ENCODE measurements around the gene SLC6A9. TPM values are rescaled to one million over a fixed set of nuclear protein-coding genes. Genes with fewer than 3 reads are reported as not detected.
A peak's percentile ranks its signal among the peaks of the same experiment; 100 is the strongest.

SLC6A9 gene
- total RNA-seq, 1 donor from 2014 or later, result 29.4 TPM

GRCh38 chr1:43985984-43986595 lies 45.2 kb downstream of the SLC6A9 start:
- peak overlapping the region; percentile 50 for H3K27ac Mint-ChIP-seq
- H3K4me3 Mint-ChIP-seq (ENCODE audit: low read depth), result no peak overlapping the region
- peaks cover 24% of the 10 kb centered on the region for H3K4me1 Mint-ChIP-seq (ENCODE audit: low read depth)
- no peak for DNase-seq (ENCODE audit: low spot score, unreplicated experiment)
- peaks cover 16% of the 10 kb centered on the region for H3K36me3 Mint-ChIP-seq (ENCODE audit: insufficient read depth)
- TF ChIP-seq CTCF (IDR thresholded peaks at IDR 0.05; ENCODE audit: unreplicated experiment), result no peak
- H3K27me3 Mint-ChIP-seq, result no peaks in the 10 kb centered on the region
- no peaks in the 10 kb centered on the region for H3K9me3 Mint-ChIP-seq (ENCODE audit: low read depth)

- Mint-ChIP-seq H3K9me3 (ENCODE audit: low read depth) (no peaks in the 10 kb centered on the region), H3K27me3 (no peaks in the 10 kb centered on the region), H3K36me3 (ENCODE audit: insufficient read depth) (peaks cover 16% of the 10 kb centered on the region), H3K4me1 (ENCODE audit: low read depth) (peaks cover 29% of the 10 kb centered on the region), H3K27ac (no peak overlapping the region), H3K4me3 (ENCODE audit: low read depth) (no peak overlapping the region)
- TF ChIP-seq CTCF (IDR thresholded peaks at IDR 0.05; ENCODE audit: unreplicated experiment), result no peak
- DNase-seq (ENCODE audit: low spot score, unreplicated experiment), result no peak
These were observed 46.4 kb downstream of the SLC6A9 start for GRCh38 chr1:43984855-43985254.

- H3K4me3 Mint-ChIP-seq (ENCODE audit: low read depth), result no peak overlapping the region
- peaks cover 16% of the 10 kb centered on the region for H3K36me3 Mint-ChIP-seq (ENCODE audit: insufficient read depth)
These were observed 47.9 kb downstream of the SLC6A9 start for GRCh38 chr1:43983253-43983899.

GRCh38 chr1:43982808-43983207 lies 48.5 kb downstream of the SLC6A9 start:
- H3K27me3 Mint-ChIP-seq, result no peaks in the 10 kb centered on the region
- no peak for DNase-seq (ENCODE audit: low spot score, unreplicated experiment)
- no peak overlapping the region for H3K4me3 Mint-ChIP-seq (ENCODE audit: low read depth)
- H3K9me3 Mint-ChIP-seq (ENCODE audit: low read depth), result no peaks in the 10 kb centered on the region
- H3K27ac Mint-ChIP-seq, result no peak overlapping the region
- no peak for TF ChIP-seq CTCF (IDR thresholded peaks at IDR 0.05; ENCODE audit: unreplicated experiment)
- H3K4me1 Mint-ChIP-seq (ENCODE audit: low read depth), result peaks cover 37% of the 10 kb centered on the region
- peaks cover 17% of the 10 kb centered on the region for H3K36me3 Mint-ChIP-seq (ENCODE audit: insufficient read depth)

More at GRCh38 chr1:43983253-43983899, 47.9 kb downstream of the SLC6A9 start:
- Mint-ChIP-seq H3K27ac (peak overlapping the region; percentile 49), H3K9me3 (ENCODE audit: low read depth) (no peaks in the 10 kb centered on the region), H3K27me3 (no peaks in the 10 kb centered on the region), H3K4me1 (ENCODE audit: low read depth) (peaks cover 35% of the 10 kb centered on the region)
- no peak for DNase-seq (ENCODE audit: low spot score, unreplicated experiment)
- TF ChIP-seq CTCF (IDR thresholded peaks at IDR 0.05; ENCODE audit: unreplicated experiment), result no peak

GRCh38 chr1:43982241-43982640 lies 49.0 kb downstream of the SLC6A9 start:
- no peak overlapping the region for H3K27ac Mint-ChIP-seq
- peaks cover 35% of the 10 kb centered on the region for H3K4me1 Mint-ChIP-seq (ENCODE audit: low read depth)
- H3K27me3 Mint-ChIP-seq, result no peaks in the 10 kb centered on the region
- H3K4me3 Mint-ChIP-seq (ENCODE audit: low read depth), result no peak overlapping the region
- H3K9me3 Mint-ChIP-seq (ENCODE audit: low read depth), result no peaks in the 10 kb centered on the region
- TF ChIP-seq CTCF (IDR thresholded peaks at IDR 0.05; ENCODE audit: unreplicated experiment), result no peak
- peaks cover 22% of the 10 kb centered on the region for H3K36me3 Mint-ChIP-seq (ENCODE audit: insufficient read depth)
- DNase-seq (ENCODE audit: low spot score, unreplicated experiment), result no peak
